HG03066 (cell line): Measurements from ENCODE around the gene SUN5.

ENCODE experiments used
- ATAC-seq: cut with Tn5 transposase; IDR thresholded peaks from one replicate; pipeline ENCODE4 v1.9.1; 2021; ENCODE audit warnings: low read depth; ENCODE audit not compliant: unreplicated experiment

SUN5 gene

DNA sequence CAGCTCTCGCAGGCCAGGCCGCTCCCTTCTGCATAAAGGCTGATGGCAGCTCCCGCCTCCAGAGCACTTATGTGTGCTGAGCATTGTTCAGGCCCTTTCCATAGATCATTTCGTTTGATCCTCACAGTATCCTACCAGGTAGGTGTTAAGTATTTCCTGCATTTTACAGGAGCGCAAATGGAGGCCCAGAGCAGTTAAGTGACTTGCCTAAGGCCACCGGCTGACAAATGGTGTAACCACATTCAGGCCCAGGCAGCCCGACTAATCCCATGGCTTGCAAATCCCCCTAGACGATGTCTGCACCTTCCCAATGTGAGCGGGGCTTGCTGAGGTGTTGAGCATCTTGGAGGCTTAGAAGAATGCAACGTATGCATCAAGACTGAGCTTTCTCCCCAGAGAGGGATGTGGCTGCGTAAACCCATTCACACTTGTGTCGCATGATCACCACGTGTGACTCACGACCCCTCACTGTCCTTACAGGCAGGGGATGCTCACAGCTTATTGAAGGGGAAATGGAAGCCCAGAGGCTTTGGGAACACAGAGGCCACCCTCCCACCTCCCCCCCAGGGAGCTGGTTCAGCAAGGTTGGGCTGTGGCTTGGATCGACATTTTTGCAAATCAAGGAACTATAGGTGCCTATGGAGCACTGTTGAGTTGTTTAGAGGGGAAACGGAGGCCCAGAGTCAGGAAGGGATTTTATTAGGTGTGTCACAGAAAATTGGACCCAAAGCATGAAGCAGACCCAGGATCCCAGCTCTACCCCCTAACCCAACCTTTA is 10.3 kb upstream of the SUN5 start:
- no peak for ATAC-seq

DNA sequence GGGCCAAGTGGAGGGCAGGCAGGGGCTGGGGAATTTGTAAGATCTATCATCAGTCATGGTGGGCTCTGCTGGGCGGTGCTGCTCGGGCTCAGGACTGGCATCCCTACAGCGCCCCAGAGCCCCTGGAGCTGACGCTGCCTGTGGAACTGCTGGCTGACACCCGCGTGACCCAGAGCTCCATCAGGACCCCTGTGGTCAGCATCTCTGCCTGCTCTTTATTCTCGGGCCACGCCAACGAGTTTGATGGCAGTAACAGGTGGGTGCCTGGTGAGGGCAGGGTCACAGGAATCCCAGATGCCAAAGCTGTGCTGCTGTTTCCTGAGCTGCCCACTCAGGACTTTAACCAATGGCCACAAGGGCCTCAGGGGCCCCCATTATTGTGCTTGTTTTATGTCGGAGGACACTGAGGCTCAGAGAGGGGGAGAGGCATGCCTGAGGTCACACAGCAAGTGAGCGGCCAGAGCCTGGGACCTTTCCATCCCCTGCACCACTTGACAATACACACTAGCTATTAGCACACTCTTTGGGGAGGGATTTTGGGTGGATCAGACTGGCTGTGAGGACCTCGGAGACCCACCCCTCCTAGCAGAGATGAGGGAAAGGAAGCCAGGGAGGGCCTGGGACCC is 9.6 kb upstream of the SUN5 start:
- no peak for ATAC-seq

DNA sequence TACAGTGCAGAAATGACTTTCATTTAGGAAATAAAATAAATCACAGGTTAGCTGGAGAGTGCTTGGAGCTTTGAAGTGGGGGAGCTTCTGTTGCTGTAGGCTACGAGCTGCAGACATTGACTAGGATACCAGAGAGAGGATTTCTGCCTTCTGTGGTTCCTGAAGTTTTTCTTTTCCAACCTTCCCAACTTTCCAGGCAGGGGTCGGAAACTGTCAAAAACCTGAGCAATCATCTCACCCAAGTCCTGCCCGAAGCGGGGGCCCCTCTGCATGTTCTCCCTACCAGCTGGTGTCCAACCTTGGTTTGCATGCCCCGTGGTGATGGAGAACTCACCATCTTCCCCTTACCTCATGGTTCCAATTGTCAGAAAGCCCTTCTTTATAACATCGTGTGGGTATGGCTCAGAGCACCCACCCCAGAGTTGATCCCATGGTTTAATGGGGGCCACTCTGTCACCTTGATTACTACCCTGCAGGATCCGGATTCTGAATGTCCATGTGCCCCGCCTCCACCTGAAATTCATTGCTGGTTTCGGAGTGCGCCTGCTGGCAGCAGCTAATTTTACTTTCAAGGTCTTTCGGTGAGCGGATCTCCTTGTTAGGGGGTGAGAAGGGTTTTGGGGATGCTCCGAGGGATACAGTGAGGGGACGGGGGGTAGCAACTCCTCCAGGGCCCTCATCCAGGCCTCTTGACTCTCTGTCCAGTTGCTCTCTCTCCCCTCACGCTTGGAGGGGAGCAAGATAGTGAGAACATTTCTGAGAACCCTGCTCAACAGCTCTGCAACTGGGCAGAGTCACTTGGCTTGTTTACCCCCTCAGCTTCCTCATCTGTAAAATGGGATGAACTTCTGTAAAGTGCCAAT is 8.3 kb upstream of the SUN5 start:
- ATAC-seq, result no peak

DNA sequence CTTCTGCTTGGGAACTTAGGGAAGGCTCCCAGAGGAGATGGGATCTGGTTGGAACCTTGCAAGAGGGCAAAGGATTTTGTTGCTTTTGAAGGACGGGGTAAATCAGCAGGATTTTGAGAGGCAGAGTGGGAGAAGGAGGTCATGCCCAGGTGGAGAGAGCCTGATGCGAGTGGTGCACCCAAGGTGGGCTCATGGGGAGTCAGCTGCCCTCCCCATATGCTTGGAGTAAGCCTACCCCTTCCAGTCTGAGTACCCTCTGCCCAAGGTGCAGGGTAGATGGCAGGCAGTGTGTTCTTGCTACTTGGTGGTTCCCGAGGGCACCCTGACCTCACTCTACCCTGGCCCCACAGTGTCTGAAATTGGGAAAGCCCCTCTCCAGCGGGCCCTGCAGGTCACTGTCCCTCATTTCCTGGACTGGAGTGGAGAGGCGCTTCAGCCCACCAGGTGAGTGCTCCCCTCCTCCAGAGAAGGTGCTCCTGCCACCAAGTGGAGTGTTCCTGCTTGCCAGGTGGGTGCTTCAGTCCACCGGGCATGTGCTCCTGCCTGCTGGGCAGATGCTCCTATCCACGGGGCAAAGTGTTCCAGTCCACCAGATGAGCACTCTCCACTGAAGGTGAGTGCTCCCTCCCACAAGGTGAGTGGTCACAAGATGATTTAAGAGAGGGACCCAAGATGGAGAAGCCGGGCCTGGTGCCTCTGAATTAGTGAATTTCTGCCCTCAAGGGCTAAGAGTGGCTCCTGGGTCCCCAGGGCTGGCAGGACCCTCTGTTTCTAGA is 6.6 kb upstream of the SUN5 start:
- no peak for ATAC-seq

DNA sequence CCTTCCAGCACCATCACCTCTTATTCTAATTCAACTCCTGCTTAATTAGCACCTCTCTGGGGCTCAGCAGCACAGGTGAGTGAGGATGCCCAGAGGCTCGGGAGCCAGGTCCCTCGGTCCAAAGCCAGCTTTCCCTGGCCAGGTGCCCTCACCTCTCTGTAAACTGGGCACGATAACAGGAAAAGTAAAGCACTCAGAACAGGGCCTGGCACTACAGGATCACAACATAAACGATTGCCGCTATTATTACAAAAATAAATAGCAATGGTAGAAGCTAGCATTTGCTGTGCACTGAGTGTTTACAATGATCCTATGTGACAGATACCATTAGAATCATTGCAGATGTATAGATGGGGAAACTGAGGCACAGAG is 5.9 kb upstream of the SUN5 start:
- ATAC-seq, result no peak

DNA sequence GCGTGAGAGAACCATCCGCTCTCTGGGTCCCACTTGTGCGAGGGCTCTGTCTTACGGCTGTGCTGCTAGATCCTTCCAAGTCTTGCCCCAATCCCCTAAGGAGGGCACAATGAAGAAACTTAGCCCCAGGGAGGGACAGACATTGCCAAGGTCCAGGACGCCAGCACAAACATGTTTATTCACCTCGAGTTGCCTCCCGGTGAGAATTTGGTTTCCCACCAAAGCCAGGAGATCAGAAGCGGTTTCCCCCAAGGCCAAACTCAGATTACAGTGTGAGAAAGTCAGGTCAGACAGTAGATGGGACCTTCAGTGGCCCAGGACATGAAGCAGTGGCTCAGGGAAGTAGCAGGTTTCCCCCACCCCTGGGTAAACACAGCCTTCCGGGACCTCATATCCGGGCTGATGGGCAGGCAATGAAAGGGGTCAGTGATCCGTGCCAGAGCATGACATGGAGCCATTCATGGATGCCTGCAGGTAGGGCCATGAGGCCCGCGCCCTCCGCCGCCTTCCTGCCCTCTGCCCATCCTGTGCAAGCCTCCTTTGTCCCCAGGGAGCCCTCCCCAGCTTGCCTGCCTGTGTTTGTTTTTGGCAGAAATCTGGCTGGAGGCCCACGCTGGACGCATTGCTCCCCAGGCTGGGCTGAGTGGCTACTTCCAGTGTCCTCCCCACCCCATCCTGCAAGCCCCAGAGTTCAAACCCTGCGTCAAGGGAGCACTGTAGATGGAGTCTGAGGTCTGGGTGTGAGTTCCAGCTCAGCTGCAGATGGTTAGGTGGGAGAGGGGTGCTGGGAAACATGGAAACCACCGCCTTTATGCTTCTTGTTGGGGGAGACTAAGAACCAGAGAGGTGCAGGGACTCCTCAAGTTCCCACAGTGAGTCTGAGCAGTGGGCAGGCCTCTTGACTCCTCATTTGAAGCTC is 5.2 kb upstream of the SUN5 start:
- ATAC-seq, result no peak

DNA sequence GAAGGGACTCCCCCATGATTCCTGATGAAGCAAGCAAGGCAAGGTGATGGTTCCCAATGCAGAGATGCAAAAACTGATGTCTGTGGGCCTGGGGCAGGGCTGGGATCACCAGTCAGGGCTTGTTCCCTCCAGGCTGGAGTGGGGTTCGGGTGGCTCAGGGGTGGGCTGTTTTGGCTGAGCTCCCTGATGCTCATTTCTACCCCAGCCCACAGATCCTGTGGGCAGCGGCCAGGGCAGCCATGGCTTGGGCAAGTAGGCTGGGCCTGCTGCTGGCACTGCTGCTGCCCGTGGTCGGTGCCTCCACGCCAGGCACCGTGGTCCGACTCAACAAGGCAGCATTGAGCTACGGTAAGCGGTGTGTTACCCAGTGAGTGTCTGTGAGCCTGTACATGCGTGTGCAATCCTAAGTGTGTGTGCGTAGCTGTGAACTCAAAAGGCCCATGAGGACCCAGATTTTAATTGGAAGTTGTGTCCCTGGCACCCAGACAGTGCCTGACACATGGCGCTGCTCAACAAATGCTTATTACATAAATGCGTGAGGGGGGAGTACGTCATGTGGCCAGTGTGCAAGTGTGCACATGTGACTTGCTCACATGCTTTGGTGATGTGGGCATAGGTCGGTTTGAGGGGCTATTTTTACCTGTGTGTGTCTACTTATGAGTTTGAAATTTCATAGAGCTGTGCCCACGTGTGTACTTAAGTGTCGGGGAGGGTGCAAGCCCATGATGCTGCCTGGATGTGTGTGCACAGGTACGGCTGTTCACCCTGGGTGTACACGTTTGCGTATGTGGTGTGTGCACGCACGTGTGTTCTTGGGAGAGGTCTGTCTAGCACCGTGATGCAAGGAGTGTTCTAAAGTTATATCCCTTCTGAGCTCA is 4.3 kb upstream of the SUN5 start:
- ATAC-seq, result no peak

DNA sequence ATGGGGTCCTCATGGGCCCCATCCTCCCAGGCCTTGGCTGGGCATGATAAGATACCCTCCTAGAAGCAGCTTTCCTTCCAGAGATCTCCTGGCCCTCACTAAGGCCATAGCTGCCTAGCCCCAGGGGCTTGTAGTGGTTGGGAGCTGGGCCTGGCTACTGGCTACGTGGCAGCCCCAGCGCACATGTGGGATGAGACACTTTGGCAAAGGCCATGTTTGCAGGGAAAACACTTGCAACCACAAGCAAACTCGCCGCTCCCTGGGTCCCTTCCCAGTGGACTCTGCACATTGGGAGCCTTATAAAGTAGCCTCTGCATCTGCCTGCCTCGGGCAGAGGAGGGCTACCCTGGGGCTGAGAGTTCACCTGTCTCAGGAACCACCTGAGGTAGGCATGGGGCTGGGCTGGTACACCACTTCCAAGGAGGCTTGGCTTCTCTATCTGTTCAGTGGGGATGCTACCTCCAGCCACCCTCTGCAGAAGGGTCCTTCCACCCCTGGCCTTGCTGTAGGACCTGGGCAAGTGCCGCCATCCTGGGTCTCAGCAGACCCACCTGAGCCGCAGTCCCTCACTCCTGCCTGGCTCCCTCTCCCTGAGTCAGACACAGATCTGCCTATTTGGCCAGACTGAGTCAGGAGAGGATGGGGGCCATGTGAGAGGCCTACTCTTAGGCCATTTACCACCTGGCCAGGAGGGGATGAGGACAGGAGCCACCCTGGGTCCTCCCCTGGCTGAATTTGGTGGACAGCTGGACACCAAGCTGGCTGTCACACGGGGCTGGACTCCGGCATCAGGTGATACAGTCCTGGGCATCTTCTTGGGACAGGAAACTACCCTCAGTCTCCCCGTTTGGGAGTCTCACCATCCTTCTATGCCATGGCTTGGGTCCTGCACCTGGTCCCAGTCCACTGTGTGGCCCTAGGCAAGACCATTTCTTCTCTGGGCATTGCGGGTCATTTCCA is 3.4 kb upstream of the SUN5 start, which contains the start of gene BPIFB2:
BPIFB2 (plus strand) TSS at position 329 of the 960 bp plus-strand sequence. CDS start 871 bp downstream, outside the sequence.
- ATAC-seq, result no peak

DNA sequence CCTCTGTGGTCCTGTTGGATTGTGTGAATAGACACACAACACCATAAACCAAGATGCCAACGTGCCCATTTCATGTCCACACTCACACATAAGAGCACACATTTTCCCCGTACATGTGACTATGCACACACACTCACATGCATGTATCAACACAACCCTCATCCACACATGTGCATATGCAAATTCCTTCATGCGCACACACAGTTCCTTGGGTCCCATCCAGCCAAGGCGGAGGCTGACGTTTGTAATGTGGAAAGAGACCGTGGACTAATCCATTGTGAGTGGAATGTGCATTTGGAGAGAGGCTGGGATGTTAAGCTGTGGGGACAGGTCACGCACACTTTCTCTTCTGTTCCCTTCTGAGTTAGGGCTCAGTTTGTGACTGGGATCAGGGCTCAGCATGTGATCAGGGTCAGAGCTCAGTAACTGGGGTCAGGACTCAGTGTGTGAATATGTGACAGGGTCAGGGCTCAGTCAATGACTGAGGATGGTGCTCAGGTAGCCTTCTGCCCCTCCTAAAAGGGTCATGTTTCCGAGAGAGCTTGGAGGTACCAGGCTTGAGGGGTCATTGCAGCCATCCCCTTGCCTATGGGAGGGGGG is 2.6 kb upstream of the SUN5 start:
- no peak for ATAC-seq

DNA sequence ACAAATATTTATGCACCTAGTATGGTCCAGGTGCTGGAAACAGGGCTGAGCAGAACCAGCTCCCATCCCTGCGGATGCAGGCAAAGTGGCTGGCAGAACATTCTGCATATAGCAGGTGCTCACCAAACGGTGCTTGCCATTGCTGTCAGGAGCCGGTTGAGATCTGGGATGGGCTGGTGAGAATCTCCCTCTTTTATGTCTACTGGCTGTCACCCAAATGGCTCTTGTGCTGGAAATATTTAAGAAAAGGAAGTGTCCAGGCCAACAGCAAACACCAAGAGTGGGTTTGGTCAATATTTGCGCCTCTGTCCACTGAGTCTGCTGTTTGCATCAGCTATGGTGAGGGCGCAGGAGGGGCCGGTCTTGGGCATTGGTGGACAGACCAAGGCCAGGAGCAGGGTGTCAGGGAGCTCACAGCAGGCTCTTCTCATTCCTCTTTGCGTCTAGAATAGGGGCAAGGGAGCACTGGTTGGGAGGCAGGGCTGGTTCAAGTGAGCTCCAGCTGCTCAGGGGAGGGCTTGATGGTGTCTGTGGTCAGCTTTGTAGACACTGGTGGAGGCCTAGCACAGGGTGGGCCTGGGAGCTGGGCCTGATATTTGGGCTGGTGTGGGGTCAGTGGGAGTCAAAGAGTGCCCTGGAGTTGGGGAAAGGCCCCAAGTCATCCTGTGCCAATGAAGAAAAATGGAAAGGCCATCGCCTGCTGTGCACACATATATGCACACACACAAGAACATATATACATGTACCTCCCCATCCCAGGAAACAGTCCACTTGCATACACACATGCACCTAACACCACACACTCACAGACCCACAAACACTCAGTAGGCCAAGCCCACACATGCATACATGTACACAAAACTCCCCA is 1.9 kb upstream of the SUN5 start:
- ATAC-seq, result no peak

DNA sequence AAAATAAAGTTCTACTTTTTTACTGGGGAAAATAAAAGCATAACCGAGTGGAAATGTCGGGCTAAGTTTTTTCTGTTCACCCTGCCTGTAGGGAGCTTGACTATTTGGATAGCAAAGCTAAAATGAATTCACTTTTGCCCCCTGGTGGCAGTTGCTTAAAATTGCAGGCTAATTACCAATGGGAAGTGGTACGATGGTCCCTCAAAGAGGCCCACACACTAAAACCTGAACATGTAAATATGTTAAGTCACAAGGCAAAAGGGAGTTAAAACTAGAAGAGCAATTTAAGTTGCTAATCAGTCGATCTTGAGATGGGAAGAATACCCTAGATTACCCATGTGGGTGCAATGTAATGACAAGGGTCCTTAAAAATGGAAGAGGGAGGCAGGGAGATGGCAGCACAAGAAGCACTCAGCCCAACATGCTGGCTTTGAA is 916 bp upstream of the SUN5 start:
- no peak for ATAC-seq

DNA sequence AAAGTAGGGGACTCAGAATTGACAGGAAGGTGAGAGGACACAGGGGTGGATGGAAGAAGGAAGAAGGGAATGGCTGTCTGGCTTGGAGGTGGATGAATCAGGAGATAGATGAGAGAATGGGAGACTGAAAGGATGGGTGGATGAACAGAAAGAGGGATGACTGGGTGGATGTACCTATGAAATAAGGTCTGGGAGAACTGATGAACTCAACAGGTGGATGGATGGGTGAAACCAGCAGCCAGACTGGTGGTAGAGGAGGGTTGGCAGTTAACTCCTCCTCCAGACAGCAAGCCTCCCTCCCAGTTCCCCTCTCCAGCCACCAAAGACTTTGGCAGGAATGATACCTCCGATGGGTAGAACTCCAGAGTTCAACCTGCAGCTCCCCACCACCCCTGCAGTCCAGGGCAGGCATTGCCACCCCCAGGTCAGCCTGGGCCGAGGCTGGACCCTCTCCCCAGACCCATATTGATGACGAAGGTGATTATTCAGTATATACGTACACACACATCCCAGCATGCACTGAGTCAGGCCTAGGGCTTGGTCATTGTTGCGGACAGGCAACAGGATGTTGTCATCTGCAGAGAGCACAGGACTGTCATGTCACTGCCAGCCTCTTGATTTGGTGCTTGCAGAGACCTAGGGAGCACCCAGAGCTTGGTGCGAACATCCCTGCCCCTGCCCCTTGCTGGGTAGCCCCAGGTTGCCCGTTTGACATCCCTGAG is 2.0 kb downstream of the SUN5 start:
- ATAC-seq, result no peak

DNA sequence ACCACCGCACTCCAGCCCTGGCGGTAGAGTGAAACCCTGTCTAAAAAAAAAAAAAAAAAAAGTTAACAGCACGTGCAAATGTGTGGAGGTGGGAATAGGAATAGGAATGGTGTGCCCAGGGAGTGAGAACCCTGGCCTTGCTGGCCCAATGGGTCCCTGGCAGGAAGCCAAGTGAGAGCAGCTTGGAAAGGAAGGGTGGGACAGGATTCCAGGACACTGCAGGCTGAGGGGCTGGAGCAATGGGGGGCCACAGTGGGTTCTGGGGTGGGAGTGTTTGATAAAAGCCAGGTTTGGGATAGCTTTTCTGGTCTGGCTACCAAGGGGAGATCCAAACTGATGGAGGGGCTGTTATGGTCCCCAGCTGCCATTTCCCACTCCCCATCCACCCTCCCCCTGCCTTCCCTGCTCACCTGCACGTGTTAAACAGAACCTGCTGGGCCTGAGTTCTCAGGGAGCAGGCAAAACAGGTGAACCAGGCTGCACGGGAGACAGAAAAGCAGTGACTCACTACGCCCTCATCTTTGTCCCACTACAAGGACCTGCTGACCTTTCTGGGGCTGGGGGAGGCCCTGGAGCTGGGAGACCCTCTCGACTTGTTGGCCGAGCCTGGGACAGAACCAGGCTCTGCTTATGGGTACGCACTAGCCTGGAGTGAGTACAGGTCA is 3.3 kb downstream of the SUN5 start:
- ATAC-seq, result no peak

DNA sequence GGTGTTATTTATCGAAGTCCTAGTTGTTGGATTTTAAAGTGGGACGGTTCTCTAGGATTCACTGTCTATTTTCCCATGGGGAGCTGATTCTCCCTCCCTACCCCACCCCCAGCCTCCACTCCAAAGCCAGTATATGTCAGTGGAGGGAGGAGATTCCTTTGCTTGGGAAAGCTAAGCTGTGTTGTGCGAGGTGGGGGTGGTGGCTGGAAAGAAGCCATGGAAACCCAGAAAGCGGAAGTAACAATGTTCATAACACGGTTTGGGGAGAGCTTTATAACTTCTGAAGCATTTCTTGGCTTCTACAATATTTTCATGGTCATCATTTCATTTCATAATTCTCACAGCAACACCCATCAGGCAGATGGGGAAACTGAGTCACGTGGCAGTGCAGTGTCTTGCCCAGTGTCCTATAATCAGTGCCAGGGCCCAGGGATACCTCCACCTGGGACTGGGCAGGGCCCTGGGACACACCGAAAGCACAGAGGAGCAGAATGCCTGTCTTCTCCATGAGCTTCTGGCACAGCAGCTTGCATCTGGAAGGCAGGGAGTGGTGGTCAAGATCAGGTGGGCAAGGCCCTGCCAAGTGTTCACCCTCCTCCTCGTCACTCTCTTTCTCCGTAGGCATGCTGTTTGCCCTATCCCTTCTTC is 4.5 kb downstream of the SUN5 start:
- ATAC-seq, result no peak
